MCF 10A (cell line): ENCODE data around the gene ST6GAL2. TPM values are rescaled to one million over a fixed set of nuclear protein-coding genes. Genes with fewer than 3 reads are reported as not detected.

Experiments
- BruUV-seq: library from RNA; stranded (reverse); fragments of 400-500 nt; replicated peaks from 2 replicates; lab custom pipeline; 2021; lab: Mats Ljungman, UMichigan
- CTCF ChIA-PET: fragments of 300-600 bp; sonication (Branson Sonifier 250); formaldehyde crosslinking; extraction: SDS; loops from one replicate; lab custom pipeline; 2021; ENCODE audit warnings: antibody characterized with exemption, inconsistent platforms; lab: Yijun Ruan, JAX
- POLR2A ChIA-PET: fragments of 300-600, 350-650 bp; sonication (Branson Sonifier 250); formaldehyde crosslinking; extraction: SDS; loops from one replicate; lab custom pipeline; 2020; ENCODE audit warnings: antibody characterized with exemption, inconsistent platforms; lab: Yijun Ruan, JAX
- DNase-seq: peaks from one replicate; pipeline ENCODE4 v3.0.0-alpha.2; 2018; ENCODE audit not compliant: unreplicated experiment
- H3K27ac Mint-ChIP-seq: one replicate; pipeline ENCODE4 v1.8.0; 2022; ENCODE audit warnings: mild to moderate bottlenecking, low read depth, mixed read lengths; ENCODE audit not compliant: unreplicated experiment
- H3K27me3 Mint-ChIP-seq: one replicate; pipeline ENCODE4 v1.8.0; 2022; ENCODE audit warnings: mixed read lengths; ENCODE audit not compliant: insufficient read depth, unreplicated experiment
- H3K36me3 Mint-ChIP-seq: one replicate; pipeline ENCODE4 v1.8.0; 2022; ENCODE audit warnings: mild to moderate bottlenecking, moderate library complexity, mixed read lengths; ENCODE audit not compliant: insufficient read depth, unreplicated experiment
- H3K4me1 Mint-ChIP-seq: one replicate; pipeline ENCODE4 v1.8.0; 2022; ENCODE audit warnings: mixed read lengths; ENCODE audit not compliant: insufficient read depth, unreplicated experiment
- H3K4me3 Mint-ChIP-seq: one replicate; pipeline ENCODE4 v1.8.0; 2022; ENCODE audit warnings: mild to moderate bottlenecking, moderate library complexity, mixed read lengths; ENCODE audit not compliant: unreplicated experiment
- H3K9me3 Mint-ChIP-seq: one replicate; pipeline ENCODE4 v1.8.0; 2022; ENCODE audit warnings: mixed read lengths; ENCODE audit not compliant: unreplicated experiment
- intact Hi-C: fragments of 100-400 bp; cut with micrococcal nuclease; formaldehyde crosslinking; loops from 2 replicates; pipeline ENCODE4 v1.14.1; 2022
- total RNA-seq: library from RNA; stranded (reverse); gene quantifications from 2 replicates; pipeline ENCODE4 v1.2.3, GENCODE V29; 2022
- TF ChIP-seq, protein P1 (sequence below): fragments of 200-600 bp; IDR thresholded peaks from one replicate; pipeline ENCODE4 v1.8.0; 2022; ENCODE audit warnings: antibody characterized with exemption, mild to moderate bottlenecking; ENCODE audit not compliant: unreplicated experiment

Gene ST6GAL2
- total RNA-seq, 1 experiment from 2014 or later = 0.68 TPM

DNA sequence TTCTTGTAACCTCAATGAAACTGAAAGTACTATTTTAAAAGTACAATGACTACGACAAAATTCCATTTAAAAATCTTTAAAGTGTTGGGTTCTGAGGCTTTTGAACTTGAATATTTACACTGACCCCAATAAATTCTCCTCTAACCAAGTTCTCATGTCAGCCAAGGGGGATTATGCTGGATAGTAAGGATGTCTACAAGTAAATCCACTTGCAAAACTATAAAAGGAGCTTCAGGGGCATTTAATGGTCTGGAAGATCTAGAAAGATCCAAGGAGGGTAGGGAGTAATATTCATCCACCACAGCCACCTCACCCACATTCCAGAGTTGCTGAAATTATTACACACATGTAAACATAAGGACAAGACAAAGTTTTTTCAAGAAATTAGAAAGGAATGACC, 81.8 kb downstream of the ST6GAL2 start:
- H3K4me3 Mint-ChIP-seq = no peak overlapping the region
- H3K27ac Mint-ChIP-seq = no peak overlapping the region
- no peak for DNase-seq
- TF ChIP-seq, protein P1, sequence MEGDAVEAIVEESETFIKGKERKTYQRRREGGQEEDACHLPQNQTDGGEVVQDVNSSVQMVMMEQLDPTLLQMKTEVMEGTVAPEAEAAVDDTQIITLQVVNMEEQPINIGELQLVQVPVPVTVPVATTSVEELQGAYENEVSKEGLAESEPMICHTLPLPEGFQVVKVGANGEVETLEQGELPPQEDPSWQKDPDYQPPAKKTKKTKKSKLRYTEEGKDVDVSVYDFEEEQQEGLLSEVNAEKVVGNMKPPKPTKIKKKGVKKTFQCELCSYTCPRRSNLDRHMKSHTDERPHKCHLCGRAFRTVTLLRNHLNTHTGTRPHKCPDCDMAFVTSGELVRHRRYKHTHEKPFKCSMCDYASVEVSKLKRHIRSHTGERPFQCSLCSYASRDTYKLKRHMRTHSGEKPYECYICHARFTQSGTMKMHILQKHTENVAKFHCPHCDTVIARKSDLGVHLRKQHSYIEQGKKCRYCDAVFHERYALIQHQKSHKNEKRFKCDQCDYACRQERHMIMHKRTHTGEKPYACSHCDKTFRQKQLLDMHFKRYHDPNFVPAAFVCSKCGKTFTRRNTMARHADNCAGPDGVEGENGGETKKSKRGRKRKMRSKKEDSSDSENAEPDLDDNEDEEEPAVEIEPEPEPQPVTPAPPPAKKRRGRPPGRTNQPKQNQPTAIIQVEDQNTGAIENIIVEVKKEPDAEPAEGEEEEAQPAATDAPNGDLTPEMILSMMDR = no peak
- BruUV-seq = no TSS peak
- ChIA-PET POLR2A (interaction anchor here (0.5 kb wide), 1 partner anchor 25 kb away, joined by 3 read pairs; no protein-coding TSS in a partner anchor), CTCF (interaction anchor here (0.7 kb wide), 1 partner anchor 1395 kb away, joined by 3 read pairs; no protein-coding TSS in a partner anchor)
- H3K4me1 Mint-ChIP-seq = peaks cover 5% of the 10 kb centered on the region
- intact Hi-C loops = no loop called here
- H3K9me3 Mint-ChIP-seq = no peaks in the 10 kb centered on the region
- no peaks in the 10 kb centered on the region for H3K27me3 Mint-ChIP-seq
- H3K36me3 Mint-ChIP-seq = no peaks in the 10 kb centered on the region

DNA sequence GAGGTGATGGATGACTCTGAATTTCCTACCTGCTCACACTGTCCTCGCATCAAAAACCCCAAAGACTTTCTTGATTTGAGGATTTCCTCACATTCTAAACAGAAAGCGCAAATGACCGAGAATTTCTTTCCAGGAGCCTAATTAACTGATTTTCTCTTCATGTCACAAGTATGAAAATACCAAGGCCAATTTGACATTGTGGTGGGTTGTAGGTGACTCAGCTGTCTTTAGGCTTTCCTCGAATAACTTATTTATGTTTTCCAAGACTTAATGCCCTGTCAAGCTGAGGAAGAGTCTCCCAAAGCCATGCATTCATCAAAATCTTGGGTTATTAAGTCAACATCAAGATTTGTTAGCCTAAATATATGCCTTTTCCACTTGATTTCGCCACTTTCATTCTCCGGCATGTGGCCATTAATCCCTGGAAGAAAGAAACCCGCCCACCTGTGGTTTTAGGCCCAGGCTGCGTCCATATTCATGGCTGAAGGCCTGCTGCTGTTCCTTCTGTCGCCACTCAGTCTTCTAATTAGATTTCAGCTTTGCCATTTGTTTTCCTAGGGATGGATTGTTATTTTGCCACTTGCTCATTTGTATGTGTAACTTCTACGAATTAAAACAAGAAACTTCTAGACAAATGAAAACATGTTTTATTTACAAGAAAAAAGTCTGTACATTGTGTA, 84.9 kb downstream of the ST6GAL2 start:
- TF ChIP-seq, protein P1 = no peak
- intact Hi-C loops = no loop called here
- no peak for DNase-seq
- Mint-ChIP-seq H3K9me3 (no peaks in the 10 kb centered on the region), H3K27ac (no peak overlapping the region), H3K4me3 (no peak overlapping the region), H3K36me3 (no peaks in the 10 kb centered on the region), H3K4me1 (peaks cover 11% of the 10 kb centered on the region), H3K27me3 (no peaks in the 10 kb centered on the region)
- ChIA-PET CTCF (no interaction called here), POLR2A (no interaction called here)
- BruUV-seq = no TSS peak

DNA sequence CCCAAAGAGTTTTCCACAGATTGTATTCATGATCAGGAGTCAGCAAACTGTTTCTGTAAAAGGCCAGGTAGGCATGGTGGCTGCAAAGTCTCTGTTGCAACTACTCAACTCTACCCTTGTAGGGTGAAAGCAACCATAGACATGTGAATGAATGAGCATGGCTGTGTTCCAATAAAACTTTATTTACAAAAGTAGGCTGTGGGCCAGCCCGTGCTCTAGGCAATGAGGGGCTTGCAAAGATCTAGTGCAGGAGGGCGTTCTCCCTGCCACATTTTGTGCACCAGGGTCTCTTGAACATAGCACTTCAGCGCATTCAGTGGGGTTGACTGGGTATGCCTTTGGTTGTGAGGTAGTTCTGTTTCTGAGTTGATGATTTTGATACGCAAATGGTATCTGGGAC, 85.8 kb downstream of the ST6GAL2 start:
- no peak overlapping the region for H3K27ac Mint-ChIP-seq
- ChIA-PET POLR2A (no interaction called here), CTCF (no interaction called here)
- TF ChIP-seq, protein P1 = no peak
- H3K27me3 Mint-ChIP-seq = no peaks in the 10 kb centered on the region
- no TSS peak for BruUV-seq
- no peak for DNase-seq
- intact Hi-C loops = no loop called here
- no peaks in the 10 kb centered on the region for H3K36me3 Mint-ChIP-seq
- H3K4me1 Mint-ChIP-seq = peaks cover 11% of the 10 kb centered on the region
- H3K4me3 Mint-ChIP-seq = no peak overlapping the region
- H3K9me3 Mint-ChIP-seq = no peaks in the 10 kb centered on the region

DNA sequence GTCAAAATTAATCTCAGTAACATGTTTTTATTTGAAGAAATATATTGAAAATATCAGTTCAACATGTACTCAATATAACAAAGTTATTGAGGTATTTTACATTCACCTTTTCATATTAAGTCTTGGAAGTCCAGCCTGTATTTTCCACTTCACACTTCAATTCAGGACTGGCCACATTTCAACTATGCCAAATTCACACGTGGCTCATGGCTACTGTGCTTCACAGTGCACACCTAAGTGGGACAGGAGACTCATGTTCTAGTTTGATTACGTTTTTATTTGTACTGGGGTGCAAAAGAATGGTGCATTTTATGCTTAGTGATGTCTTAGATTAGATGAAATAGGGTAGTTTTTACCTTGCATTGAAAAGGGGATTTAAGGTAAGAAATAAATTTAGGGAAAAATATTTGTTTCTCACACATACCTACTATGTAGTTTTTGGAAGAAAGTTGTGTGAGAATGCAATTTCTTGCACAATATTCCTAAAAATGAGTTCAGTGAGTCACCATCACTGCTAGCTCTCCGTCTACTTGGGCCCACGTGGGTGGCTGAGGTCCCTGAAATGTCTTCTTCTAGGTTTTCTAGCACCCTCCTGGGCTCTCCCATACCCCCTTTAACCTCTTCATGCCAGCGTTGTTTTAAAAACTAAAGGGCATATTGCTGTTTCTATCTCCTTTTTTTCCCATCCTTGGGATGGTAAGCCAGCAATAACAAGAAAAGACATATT, 87.0 kb downstream of the ST6GAL2 start:
- POLR2A ChIA-PET = no interaction called here
- BruUV-seq = no TSS peak

More for the DNA sequence above, 87.0 kb downstream of the ST6GAL2 start:
- intact Hi-C loops = no loop called here
- CTCF ChIA-PET = interaction anchor here (0.7 kb wide), 1 partner anchor 260 kb away, joined by 3 read pairs; no protein-coding TSS in a partner anchor
- H3K27ac Mint-ChIP-seq = no peak overlapping the region
- no peaks in the 10 kb centered on the region for H3K9me3 Mint-ChIP-seq
- H3K4me3 Mint-ChIP-seq = no peak overlapping the region
- no peaks in the 10 kb centered on the region for H3K27me3 Mint-ChIP-seq
- no peaks in the 10 kb centered on the region for H3K36me3 Mint-ChIP-seq
- TF ChIP-seq, protein P1 = no peak
- no peak for DNase-seq
- H3K4me1 Mint-ChIP-seq = peaks cover 11% of the 10 kb centered on the region
